ENCODE results near the gene PRRT4. TPM values are rescaled to one million over a fixed set of nuclear protein-coding genes. Genes with fewer than 3 reads are reported as not detected.
A peak's percentile ranks its signal among the peaks of the same experiment; 100 is the strongest.

PRRT4 gene
- total RNA-seq, 2 donors from 2014 or later, result 0.27 TPM; not detected in 1

DNA sequence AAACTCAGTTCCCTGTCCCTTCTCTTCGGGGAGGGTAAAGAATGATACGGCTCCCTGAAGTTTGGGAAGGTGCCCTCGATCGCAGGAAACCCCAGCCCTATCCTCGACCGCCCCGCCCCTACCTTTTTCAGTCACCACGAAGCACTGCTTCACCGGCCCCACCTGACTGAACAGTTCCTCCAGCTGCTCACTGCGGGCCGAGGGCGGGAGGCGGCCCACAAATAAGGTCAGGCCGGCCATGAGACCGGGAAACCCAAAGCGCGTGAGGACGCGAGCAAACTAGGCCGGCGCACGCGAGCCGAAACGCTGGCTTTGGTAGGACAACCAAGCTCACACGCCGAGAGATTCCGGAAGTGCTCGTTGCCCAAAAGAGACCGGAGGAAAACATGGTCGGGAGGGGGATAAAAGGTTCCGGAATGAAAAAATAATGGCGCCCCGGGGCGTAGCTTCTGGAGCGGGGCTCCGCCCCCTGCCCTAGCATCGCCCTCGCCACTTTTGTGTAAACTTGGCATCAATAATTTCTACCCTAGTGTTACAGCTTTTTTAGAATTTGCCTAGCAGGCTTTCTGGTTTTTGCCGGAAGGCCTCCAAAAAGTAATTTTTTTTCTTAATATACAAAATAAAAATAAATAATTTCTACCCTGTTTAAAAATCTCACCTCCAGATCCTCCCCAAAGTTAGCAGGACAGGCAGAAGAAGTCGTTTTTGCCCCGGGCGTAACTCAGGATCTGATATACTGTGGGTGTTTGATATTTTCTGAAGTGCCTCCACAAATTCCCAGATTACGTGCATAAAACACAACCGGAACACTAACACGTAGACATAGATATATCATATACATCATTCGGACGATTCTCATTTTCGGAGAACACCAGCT, 17.7 kb downstream of the PRRT4 start, which contains the start of gene RBM28:
Gene RBM28, minus strand, starts transcription at position 355 of the 877 bp plus-strand sequence. Its CDS starts 115 bp downstream, at position 240.
- peak; percentile 92 to 96 for ATAC-seq
- DNase-seq (ENCODE audit: low spot score in 2 of 2), result peak; percentile 91 to 92

DNA sequence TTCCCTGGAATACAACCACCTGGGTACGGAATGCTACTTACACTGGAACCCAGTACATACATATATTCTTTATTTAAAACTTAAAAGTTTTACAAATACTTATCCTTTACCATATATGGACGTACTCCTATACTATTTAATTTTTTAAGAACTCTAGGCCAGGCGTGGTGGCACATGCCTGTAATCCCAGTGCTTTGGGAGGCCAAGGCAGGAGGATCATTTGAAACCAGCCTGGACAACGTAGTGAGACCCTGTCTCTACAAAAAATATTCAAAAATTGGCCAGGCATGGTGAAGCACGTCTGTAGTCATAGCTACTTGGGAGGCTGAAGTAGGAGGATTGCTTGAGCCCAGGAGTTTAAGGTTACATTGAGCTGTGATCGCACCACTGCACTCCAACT, 19.8 kb downstream of the PRRT4 start:
- Mint-ChIP-seq H3K27ac (peak overlapping the region in 1 of 2 donors; percentile 93), H3K36me3 (peaks cover 0 to 16% of the 10 kb centered on the region in 2 donors), H3K9me3 (no peaks in the 10 kb centered on the region)
- ATAC-seq (no peak), DNase-seq (ENCODE audit: low spot score in 2 of 2) (no peak)

More for the DNA sequence above, 17.7 kb downstream of the PRRT4 start, which contains the start of gene RBM28:
- Mint-ChIP-seq H3K27ac (peak within 1 kb of the TSS; percentile 55 to 93), H3K9me3 (no peaks in the 10 kb centered on the region), H3K36me3 (peaks cover 0 to 10% of the 10 kb centered on the region in 2 donors)

DNA sequence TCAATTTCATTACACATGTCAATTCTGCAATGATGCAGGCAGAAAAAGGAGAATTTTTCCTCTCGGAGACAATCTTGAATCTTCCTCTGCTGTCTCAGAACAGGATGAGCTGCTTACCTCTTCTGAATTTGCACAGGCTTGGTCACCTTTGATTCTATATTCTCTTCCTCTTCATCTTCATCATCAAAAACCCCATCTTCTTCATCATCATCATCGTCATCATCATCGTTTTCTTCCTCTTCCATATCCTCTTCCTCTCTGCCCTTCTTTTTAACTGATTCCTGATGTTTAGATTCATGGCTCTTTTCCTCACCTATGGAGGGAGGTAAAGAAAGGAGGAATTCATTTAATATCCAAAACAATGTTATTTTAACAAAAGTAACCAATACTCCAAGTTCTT, 25.8 kb downstream of the PRRT4 start:
- no peak for ATAC-seq
- no peak for DNase-seq (ENCODE audit: low spot score in 2 of 2)
- H3K36me3 Mint-ChIP-seq, result peaks cover 0 to 13% of the 10 kb centered on the region in 2 donors
- peak overlapping the region in 1 of 2 donors; percentile 59 for H3K27ac Mint-ChIP-seq
- H3K9me3 Mint-ChIP-seq, result no peaks in the 10 kb centered on the region

DNA sequence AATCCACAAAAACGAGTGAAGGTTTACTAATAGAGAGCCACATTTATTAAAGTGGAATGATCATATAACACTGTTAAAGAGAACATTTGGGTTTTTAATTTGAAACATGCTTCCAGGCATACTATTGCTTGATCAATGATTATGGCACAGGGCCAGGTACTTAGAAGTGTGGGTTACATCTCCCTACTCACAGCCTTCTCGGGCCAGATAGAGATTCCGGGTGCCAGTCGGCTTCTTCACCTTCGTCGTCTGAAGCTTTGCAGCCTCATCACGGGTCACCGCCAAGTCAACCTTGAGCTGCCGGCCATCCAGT, 37.2 kb downstream of the PRRT4 start:
- no peak overlapping the region for H3K27ac Mint-ChIP-seq
- no peak for DNase-seq (ENCODE audit: low spot score in 2 of 2)
- ATAC-seq, result no peak
- H3K36me3 Mint-ChIP-seq, result peaks cover 0 to 9% of the 10 kb centered on the region in 2 donors
- no peaks in the 10 kb centered on the region for H3K9me3 Mint-ChIP-seq

DNA sequence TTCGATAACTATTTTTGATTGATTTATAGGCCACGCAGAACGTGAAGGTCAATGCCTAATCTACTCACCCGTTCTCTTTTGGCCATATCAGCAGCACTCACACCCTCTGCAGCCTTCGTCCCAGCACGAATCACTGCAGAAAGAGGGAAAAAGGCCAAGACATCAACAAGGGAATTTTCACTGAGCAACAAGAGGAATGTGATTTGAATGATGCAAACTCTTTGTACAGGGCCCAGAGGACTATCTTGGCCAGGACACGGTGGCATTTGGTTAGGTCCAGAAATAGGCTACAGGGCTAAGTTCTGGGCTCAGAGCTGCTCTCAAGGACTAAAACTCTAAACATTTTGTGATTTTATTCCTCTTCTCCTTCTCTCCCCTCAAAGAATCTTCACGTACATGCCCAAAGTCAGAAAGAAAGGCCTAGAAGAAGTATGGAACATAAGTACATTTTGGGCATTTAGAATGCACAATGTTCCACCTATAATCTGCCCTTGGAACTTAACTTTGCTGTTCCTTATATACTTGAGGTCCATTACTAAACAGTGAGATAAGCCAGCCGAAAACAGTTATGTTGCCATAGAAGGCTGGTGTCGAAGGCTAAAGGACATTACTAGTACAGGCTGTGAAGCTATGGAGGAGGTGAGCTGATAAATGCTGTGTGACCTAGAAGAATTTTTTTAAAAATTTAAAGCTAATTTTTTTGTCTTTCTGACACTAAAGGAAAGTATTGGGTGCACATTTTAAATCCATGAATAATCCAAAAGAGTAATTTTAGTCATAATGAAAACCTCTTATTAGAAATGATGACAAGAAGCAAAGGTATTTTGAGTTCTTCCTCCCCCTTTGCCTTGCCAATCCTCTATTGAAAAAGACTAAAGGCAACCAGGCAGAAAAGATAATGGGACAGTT, 37.8 kb downstream of the PRRT4 start:
- DNase-seq (ENCODE audit: low spot score in 2 of 2), result no peak
- ATAC-seq, result no peak
- H3K27ac Mint-ChIP-seq, result no peak overlapping the region
- no peaks in the 10 kb centered on the region for H3K9me3 Mint-ChIP-seq
- H3K36me3 Mint-ChIP-seq, result peaks cover 5 to 9% of the 10 kb centered on the region in 2 donors

DNA sequence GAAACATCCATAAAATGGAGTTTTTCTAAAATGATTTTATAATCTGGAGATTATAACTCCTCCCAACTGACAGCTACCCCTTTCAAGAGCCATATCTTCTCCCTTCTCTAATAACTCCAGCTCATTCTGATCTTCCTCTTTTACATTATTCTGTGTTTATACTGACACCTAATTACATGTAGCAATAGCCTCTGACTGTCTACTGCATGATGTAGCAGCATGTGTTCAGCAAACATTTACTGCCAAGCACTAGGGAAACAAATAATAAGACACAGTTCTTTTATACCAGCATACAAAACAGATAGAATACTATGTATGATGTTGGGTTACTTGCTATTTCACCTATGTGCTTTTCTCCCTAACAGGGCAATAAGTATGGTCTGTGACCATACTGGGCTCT, 38.5 kb downstream of the PRRT4 start:
- ATAC-seq (no peak), DNase-seq (ENCODE audit: low spot score in 2 of 2) (no peak)
- Mint-ChIP-seq H3K9me3 (no peaks in the 10 kb centered on the region), H3K27ac (no peak overlapping the region), H3K36me3 (peaks cover 5 to 9% of the 10 kb centered on the region in 2 donors)

DNA sequence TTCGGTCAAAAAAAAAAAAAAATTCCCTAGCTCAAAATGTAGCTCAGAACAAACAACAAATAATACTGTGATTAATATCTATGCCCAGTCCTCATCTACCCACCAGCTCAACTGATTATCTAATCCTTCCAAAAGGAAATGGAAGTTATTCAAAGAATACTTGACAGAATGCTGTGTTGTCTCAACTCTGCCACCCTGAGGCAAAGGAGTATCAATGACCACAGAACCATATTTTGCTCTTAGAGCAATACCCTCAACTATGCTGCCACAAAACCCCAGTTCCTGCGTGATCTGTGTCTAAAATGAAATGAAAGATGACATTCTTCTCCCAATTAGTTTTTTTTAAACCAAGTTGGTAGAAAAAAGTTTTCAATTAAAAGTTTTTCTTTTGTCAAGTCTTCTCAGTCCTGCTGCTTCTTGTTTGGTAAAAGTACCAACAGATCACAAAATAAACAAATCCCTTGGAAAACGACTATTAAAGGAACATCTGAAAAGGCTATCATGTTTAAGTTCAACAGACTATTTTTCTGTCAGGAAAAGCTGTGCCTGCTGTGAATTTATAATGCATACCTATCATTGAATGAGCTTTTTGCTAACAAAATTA, 39.3 kb downstream of the PRRT4 start:
- no peak overlapping the region for H3K27ac Mint-ChIP-seq
- ATAC-seq (peak in 1 of 2 donors; percentile 37), DNase-seq (ENCODE audit: low spot score in 2 of 2) (no peak)

DNA sequence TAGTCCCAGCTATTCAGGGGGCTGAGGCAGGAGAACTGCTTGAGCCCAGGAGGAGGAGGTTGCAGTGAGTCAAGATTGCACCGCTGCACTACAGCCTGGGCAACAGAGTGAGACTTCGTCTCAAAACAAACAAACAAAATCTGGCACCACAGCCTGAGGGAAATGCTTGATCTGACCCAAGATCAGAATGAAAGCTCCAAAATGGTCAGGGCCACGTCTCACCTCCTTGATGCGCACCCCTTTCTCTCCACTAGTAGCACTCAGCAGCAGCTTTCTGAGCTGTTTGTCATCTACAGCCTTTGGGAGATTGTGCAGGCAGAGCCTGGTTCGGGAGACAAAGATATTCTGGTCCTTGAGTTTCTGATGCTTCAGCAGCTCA, 40.5 kb downstream of the PRRT4 start:
- ATAC-seq (no peak), DNase-seq (ENCODE audit: low spot score in 2 of 2) (no peak)
- Mint-ChIP-seq H3K36me3 (peaks cover 9 to 10% of the 10 kb centered on the region in 2 donors), H3K9me3 (no peaks in the 10 kb centered on the region), H3K27ac (peak overlapping the region in 1 of 2 donors; percentile 40)

More for the DNA sequence above, 39.3 kb downstream of the PRRT4 start:
- H3K36me3 Mint-ChIP-seq, result peaks cover 6 to 9% of the 10 kb centered on the region in 2 donors
- no peaks in the 10 kb centered on the region for H3K9me3 Mint-ChIP-seq

DNA sequence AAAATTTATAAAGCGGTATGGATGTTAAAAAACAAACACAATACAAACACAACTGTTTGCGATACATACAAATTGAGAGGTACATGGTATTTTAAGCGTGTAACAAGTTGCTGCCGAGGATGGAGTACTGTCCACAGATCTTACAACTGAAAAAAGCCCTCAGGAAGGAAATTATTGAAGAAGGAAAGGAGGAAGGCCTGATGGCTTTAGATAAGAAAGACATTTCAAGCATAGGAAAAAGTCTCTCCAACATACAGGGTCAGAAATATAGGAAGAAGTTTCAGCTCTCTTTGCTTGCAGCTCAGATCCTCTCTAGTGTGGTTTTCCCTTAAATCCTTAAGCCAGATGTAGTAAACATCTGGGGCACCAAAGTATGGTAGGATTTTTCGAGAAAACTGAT, 42.8 kb downstream of the PRRT4 start:
- Mint-ChIP-seq H3K36me3 (peaks cover 7 to 10% of the 10 kb centered on the region in 2 donors), H3K27ac (no peak overlapping the region), H3K9me3 (no peaks in the 10 kb centered on the region)
- DNase-seq (ENCODE audit: low spot score in 2 of 2) (no peak), ATAC-seq (no peak)

DNA sequence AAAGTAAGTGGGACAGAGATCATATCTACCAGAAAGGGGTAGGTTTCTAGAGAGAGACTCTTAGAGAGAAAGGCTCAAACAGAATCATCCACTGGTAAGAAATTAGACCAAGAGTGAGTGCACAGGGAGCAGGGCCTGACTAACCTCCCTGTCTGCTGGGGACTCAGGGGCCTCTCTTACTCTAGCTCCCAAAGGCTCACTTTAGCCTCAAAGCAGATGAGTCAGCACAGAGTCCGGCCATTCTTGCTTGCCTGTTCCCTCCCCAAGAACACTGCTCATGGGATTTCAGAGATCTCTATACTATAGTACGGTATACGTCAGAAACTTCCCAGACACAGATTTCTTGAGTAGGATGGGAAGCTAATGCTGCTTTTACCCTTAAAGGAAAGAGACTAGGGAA, 50.5 kb downstream of the PRRT4 start:
- no peak overlapping the region for H3K27ac Mint-ChIP-seq
- H3K9me3 Mint-ChIP-seq, result no peaks in the 10 kb centered on the region
- no peak for ATAC-seq
- peaks cover 5 to 11% of the 10 kb centered on the region in 2 donors for H3K36me3 Mint-ChIP-seq
- no peak for DNase-seq (ENCODE audit: low spot score in 2 of 2)

DNA sequence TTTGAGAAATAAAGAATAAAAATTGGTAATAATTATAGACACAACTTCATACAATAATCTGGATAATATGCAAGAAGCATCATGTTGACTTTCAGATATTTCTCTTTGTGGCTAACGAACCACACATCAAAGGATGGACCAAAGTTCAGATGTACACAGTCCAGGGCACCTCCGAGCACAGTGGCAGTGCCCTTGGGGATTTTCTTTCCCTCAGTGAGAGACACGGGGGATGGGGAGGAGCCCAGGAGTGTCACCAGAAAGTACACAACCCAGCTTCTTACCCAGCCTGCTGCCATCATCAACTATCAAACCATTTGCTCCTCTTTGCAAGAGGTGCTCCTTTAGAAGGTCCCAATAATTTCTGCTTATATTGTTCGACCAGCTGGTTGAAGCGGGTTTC, 51.0 kb downstream of the PRRT4 start:
- ATAC-seq (no peak), DNase-seq (ENCODE audit: low spot score in 2 of 2) (no peak)
- no peak overlapping the region for H3K27ac Mint-ChIP-seq
- peaks cover 5 to 11% of the 10 kb centered on the region in 2 donors for H3K36me3 Mint-ChIP-seq
- no peaks in the 10 kb centered on the region for H3K9me3 Mint-ChIP-seq

DNA sequence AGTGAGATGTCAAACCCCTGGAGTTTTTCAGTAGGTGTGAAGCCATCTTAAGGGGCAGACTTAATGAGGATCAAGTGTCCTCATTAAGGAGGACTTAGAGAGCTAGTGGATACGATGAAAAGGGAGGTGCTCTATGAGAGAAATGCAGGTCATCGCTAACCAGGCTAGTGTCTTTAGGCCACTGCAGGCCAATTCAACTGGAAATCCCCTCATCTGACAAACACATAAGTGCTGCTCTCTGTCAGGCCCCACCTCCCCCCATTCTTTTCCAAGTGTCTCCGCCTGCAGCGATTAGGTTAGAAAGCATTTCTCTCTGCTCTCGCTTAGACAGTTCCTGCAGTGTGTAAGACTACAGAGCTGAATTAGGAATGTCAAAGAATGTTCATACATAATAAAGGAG, 51.5 kb downstream of the PRRT4 start:
- no peaks in the 10 kb centered on the region for H3K9me3 Mint-ChIP-seq
- peaks cover 5 to 11% of the 10 kb centered on the region in 2 donors for H3K36me3 Mint-ChIP-seq
- DNase-seq (ENCODE audit: low spot score in 2 of 2), result no peak
- no peak for ATAC-seq
- no peak overlapping the region for H3K27ac Mint-ChIP-seq

DNA sequence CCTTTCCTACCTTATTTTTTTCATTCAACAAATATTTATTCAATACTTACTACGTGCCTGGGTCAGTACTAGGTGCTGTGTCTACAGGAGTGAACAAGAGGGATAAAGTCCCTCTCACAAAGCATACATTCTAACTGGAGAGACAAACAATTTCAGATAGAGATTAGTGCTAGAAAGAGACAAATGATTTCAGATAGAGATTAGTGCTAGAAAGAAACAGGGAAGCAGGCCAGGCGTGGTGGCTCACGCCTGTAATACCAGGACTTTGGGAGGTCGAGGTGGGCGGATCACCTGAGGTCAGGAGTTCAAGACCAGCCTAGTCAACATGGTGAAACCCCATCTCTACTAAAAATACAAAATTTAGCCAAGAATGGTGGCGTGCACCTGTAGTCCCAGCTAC, 52.4 kb downstream of the PRRT4 start:
- ATAC-seq (no peak), DNase-seq (ENCODE audit: low spot score in 2 of 2) (no peak)
- peak overlapping the region in 1 of 2 donors; percentile 40 for H3K27ac Mint-ChIP-seq
- H3K36me3 Mint-ChIP-seq, result peaks cover 0 to 11% of the 10 kb centered on the region in 2 donors
- no peaks in the 10 kb centered on the region for H3K9me3 Mint-ChIP-seq

DNA sequence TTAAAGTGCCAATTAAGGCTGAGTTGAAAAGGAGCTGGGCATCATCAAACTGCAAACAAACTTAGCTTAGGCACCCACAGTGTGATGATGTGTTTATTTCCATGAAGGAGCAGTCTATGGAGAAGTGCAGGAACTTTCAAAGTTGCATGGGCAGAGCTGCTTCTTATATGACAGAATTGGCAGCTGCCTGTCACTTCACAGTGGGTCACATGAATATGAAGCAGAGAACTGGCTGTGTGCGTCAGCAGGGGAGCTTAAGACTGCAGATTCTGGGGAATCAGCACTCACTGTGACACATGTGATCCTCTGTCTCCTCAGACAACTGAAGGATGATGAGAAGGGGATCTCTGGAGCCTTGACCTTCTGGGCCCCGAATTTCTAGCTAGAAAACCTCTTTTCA, 54.4 kb downstream of the PRRT4 start:
- H3K9me3 Mint-ChIP-seq, result no peaks in the 10 kb centered on the region
- ATAC-seq (no peak), DNase-seq (ENCODE audit: low spot score in 2 of 2) (no peak)
- no peak overlapping the region for H3K27ac Mint-ChIP-seq
- peaks cover 0 to 4% of the 10 kb centered on the region in 2 donors for H3K36me3 Mint-ChIP-seq

DNA sequence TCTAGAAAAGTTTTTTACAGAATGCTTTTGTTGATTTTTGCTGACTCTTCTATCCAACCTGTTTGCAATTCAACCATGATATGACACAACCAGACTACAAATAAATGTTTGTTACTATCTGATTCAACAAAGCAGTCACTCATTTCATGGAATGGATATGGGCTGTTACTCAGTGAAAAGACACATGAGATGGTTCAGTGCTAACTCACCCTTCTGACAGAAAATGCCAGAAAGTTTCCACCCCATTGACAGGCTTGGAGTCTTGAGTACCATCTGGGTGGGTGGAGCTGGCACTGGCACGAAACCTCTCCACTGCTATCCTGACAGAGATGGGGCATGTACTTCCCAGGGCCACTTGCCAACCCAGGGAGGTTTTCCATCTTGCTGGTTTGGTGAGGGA, 57.3 kb downstream of the PRRT4 start:
- ATAC-seq, result no peak
- Mint-ChIP-seq H3K27ac (no peak overlapping the region), H3K36me3 (peaks cover 0 to 4% of the 10 kb centered on the region in 2 donors), H3K9me3 (no peaks in the 10 kb centered on the region)
- DNase-seq (ENCODE audit: low spot score in 2 of 2), result no peak

DNA sequence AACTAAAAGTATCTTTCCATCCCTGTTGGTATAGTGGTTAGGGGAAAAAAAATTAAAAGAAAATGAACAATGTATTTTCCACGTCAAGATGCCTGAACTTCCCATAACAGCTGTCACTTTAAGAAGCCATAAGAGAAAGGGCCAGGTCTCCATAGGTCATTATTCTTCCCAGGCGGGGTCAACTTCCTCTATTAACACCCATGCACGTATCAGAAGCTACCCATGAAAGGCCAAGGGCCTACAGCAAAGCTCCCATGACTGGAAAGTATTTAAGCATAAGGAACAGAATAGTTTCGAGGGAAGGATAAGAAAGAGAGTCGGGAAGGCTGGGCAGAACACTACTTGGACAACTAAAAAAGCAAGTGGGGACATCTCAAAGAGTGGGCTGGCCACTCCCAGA, 57.8 kb downstream of the PRRT4 start:
- Mint-ChIP-seq H3K27ac (no peak overlapping the region), H3K9me3 (no peaks in the 10 kb centered on the region), H3K36me3 (peaks cover 0 to 4% of the 10 kb centered on the region in 2 donors)
- DNase-seq (ENCODE audit: low spot score in 2 of 2) (no peak), ATAC-seq (no peak)

DNA sequence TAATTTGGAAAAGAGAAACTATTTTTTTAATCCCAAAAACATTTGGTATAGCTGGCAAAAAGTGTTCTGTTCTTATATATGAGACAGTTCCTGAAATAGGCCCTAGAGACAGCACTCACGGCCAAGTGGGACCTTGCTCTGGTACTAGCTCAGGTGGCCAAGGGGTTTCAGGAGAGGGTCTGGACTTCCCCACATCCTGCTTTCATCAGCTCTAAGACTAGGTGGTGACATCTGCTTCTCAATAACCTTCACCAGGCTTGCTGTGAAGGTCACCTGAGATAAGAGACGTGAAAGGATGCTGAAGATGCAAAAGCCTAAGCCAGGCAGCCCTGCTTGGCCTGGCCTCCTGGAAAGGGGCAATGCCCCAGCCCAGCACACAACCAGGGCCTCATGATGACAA, 58.4 kb downstream of the PRRT4 start:
- Mint-ChIP-seq H3K27ac (peak overlapping the region in 1 of 2 donors; percentile 18), H3K36me3 (peaks cover 0 to 4% of the 10 kb centered on the region in 2 donors), H3K9me3 (no peaks in the 10 kb centered on the region)
- no peak for DNase-seq (ENCODE audit: low spot score in 2 of 2)
- ATAC-seq, result no peak
